Measurements from ENCODE around the gene AGAP2. TPM values are rescaled to one million over a fixed set of nuclear protein-coding genes. Genes with fewer than 3 reads are reported as not detected.

The AGAP2 gene
- total and polyA plus RNA-seq, 2 of the 13 experiments (the other 11 are each of a cell fraction or from before 2014, with no cell fraction given): 0.38 to 0.45 TPM

GRCh38 chr12:57754411-57755193 lies 16.1 kb upstream of the AGAP2 start, which contains the start of gene MARCHF9 (continued):
- peak; percentile 54 for TF ChIP-seq ZNF652 (CRISPR knock-in tag; IDR thresholded peaks at IDR 0.05; ENCODE audit: borderline replicate concordance, low read depth)
- TF ChIP-seq TAF15 (IDR thresholded peaks at IDR 0.05; ENCODE audit: low read depth, low read length, poor library complexity, severe bottlenecking): no peak
- TF ChIP-seq, protein P1, sequence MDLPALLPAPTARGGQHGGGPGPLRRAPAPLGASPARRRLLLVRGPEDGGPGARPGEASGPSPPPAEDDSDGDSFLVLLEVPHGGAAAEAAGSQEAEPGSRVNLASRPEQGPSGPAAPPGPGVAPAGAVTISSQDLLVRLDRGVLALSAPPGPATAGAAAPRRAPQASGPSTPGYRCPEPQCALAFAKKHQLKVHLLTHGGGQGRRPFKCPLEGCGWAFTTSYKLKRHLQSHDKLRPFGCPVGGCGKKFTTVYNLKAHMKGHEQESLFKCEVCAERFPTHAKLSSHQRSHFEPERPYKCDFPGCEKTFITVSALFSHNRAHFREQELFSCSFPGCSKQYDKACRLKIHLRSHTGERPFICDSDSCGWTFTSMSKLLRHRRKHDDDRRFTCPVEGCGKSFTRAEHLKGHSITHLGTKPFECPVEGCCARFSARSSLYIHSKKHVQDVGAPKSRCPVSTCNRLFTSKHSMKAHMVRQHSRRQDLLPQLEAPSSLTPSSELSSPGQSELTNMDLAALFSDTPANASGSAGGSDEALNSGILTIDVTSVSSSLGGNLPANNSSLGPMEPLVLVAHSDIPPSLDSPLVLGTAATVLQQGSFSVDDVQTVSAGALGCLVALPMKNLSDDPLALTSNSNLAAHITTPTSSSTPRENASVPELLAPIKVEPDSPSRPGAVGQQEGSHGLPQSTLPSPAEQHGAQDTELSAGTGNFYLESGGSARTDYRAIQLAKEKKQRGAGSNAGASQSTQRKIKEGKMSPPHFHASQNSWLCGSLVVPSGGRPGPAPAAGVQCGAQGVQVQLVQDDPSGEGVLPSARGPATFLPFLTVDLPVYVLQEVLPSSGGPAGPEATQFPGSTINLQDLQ (CRISPR knock-in tag; IDR thresholded peaks at IDR 0.05): no peak
- TF ChIP-seq LRRFIP1 (CRISPR knock-in tag; conservative IDR thresholded peaks at IDR 0.05): no peak
- no peak for TF ChIP-seq GLMP (CRISPR knock-in tag; IDR thresholded peaks at IDR 0.05; ENCODE audit: borderline replicate concordance)
- TF ChIP-seq ZNF331 (CRISPR knock-in tag; IDR thresholded peaks at IDR 0.05): no peak
- no peak for TF ChIP-seq ZNF260 (CRISPR knock-in tag; IDR thresholded peaks at IDR 0.05; ENCODE audit: borderline replicate concordance, low read depth)
- no peak for TF ChIP-seq CHD4 (IDR thresholded peaks at IDR 0.05; ENCODE audit: borderline replicate concordance, low read length)
- 0 out of 2 replicates have a peak, but pooled peaks have one; percentile 30 for TF ChIP-seq CHCHD3 (CRISPR knock-in tag; IDR thresholded peaks at IDR 0.05)
- TF ChIP-seq TFDP1 (CRISPR knock-in tag; IDR thresholded peaks at IDR 0.05; ENCODE audit: borderline replicate concordance): peak; percentile 17; the same call in 1 of the 2 replicates
- 0 out of 2 replicates have a peak, but pooled peaks have one; percentile 38 for TF ChIP-seq REPIN1 (CRISPR knock-in tag; IDR thresholded peaks at IDR 0.05; ENCODE audit: borderline replicate concordance, low read depth)
- TF ChIP-seq ZMYM4 (CRISPR knock-in tag; IDR thresholded peaks at IDR 0.05): no peak
- no peak for TF ChIP-seq ZNF543 (CRISPR knock-in tag; IDR thresholded peaks at IDR 0.05)
- no peak for TF ChIP-seq ZNF761 (CRISPR knock-in tag; conservative IDR thresholded peaks at IDR 0.05)
- TF ChIP-seq ZNF598 (CRISPR knock-in tag; IDR thresholded peaks at IDR 0.05; ENCODE audit: borderline replicate concordance): no peak
- peak; percentile 50; the same call in 1 of the 2 replicates for TF ChIP-seq KDM5B (CRISPR knock-in tag; IDR thresholded peaks at IDR 0.05; ENCODE audit: borderline replicate concordance)
- no peak for TF ChIP-seq ISL2 (CRISPR knock-in tag; IDR thresholded peaks at IDR 0.05)
- TF ChIP-seq NKX3-1 (CRISPR knock-in tag; IDR thresholded peaks at IDR 0.05): no peak
